Transverse colon (tissue), 4 donors: Measurements from ENCODE around the gene DGKZ.

Experiments
- CTCF ChIP-seq, 5 experiments: fragments of 200-600 bp in 3 of 5; fragments of 450-650 bp in 2 of 5; sonication (generic) in 3 of 5; IDR thresholded peaks; 1 replicate in 2 of 5; 2 replicates in 3 of 5; pipeline ENCODE4 v1.5.1; 2016 to 2017; ENCODE audit warnings: antibody characterized with exemption in 5 of 5, inconsistent platforms in 3 of 5, mild to moderate bottlenecking in 2 of 5, moderate library complexity in 1 of 5
- EP300 ChIP-seq: sonication (generic); formaldehyde crosslinking; IDR thresholded peaks from one replicate; pipeline ENCODE4 v1.6.1; 2017; ENCODE audit warnings: antibody characterized with exemption, low read depth
- POLR2A ChIP-seq: fragments of 450-650 bp; IDR thresholded peaks from one replicate; pipeline ENCODE4 v1.6.1; 2016; ENCODE audit warnings: antibody characterized with exemption, mild to moderate bottlenecking, moderate library complexity
- POLR2AphosphoS5 ChIP-seq, 3 donors: sonication (generic); formaldehyde crosslinking; IDR thresholded peaks; one replicate each; pipeline ENCODE4 v1.6.1; 2016; ENCODE audit warnings: antibody characterized with exemption in 3 of 3

GRCh38 chr11:46388619-46389449 is 41.6 kb downstream of the DGKZ start:
- TF ChIP-seq CTCF (IDR thresholded peaks at IDR 0.05) (no peak), POLR2A (no peak), POLR2AphosphoS5 (IDR thresholded peaks at IDR 0.05) (no peak), EP300 (no peak)
